GM18870 (cell line): ENCODE results near the gene RAB9B.

Source experiments
- ATAC-seq: cut with Tn5 transposase; IDR thresholded peaks from one replicate; pipeline ENCODE4 v1.9.1; 2021; ENCODE audit warnings: moderate library complexity; ENCODE audit not compliant: unreplicated experiment

The RAB9B gene

DNA sequence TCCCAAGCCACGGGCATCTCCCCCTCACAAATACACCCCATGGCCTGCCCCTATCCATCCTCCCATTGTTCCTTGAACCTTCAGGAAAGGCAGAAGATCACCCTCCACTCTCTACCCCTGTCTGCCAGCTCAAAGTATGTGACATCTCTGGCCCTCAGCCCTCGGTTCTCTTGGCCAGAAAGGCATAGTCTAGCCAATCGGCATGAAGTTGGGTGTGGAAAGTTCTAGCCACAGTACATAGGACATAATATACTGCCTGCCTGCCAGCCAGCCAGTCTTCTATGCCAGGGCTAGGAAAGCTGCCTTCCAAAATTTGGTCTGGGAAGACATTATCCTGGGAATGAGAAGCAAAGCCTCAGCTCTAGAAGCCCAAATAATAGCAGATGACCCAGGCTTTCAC, 58.6 kb downstream of the RAB9B start:
- ATAC-seq: no peak
